Endothelial cell of umbilical vein (primary cell): Measurements from ENCODE around the gene FNBP1L. TPM values are rescaled to one million over a fixed set of nuclear protein-coding genes. Genes with fewer than 3 reads are reported as not detected.

Experiments
- BruUV-seq: library from RNA; stranded (reverse); fragments of 400-500 nt; replicated peaks from 2 replicates; lab custom pipeline; 2021; lab: Mats Ljungman, UMichigan
- CTCF ChIA-PET: fragments of 300-600, 350-600 bp; sonication (Branson Sonifier 250); formaldehyde crosslinking; loops from one replicate; lab custom pipeline; 2021; ENCODE audit warnings: antibody characterized with exemption, inconsistent platforms; lab: Charles Lee
- POLR2A ChIA-PET: fragments of 300-600, 350-600 bp; sonication (Branson Sonifier 250); formaldehyde crosslinking; loops from one replicate; lab custom pipeline; 2021; ENCODE audit warnings: antibody characterized with exemption, inconsistent platforms; lab: Charles Lee
- DNase-seq: peaks from one replicate; pipeline ENCODE4 v3.0.0-alpha.2; 2011; ENCODE audit warnings: low read depth, low spot score
- FAIRE-seq: peaks from 2 replicates; lab custom pipeline; 2011; peaks lifted over from hg19 to GRCh38; lab: Jason Lieb, UNC
- H2AFZ ChIP-seq: 2 replicates; pipeline ENCODE4 v1.6.0; 2012; ENCODE audit warnings: low read depth, low read length, control low read depth, inconsistent platforms
- H3K27ac ChIP-seq: 2 replicates; pipeline ENCODE4 v1.5.1; 2011; ENCODE audit warnings: low read depth, mild to moderate bottlenecking, control low read depth, low read length, moderate library complexity; ENCODE audit not compliant: insufficient read depth
- H3K27me3 ChIP-seq, 2 experiments: 2 replicates each; pipeline versions ENCODE4 v1.6.0 to v1.6.1; 2011; ENCODE audit warnings: low read length in 2 of 2, mixed read lengths in 1 of 2; ENCODE audit not compliant: control insufficient read depth in 2 of 2, insufficient read depth in 2 of 2
- H3K36me3 ChIP-seq, 2 experiments: 2 replicates in 1 of 2; 3 replicates in 1 of 2; pipeline ENCODE4 v1.5.1; 2011; ENCODE audit warnings: low read length in 2 of 2, mild to moderate bottlenecking in 1 of 2, moderate library complexity in 1 of 2; ENCODE audit not compliant: control insufficient read depth in 2 of 2, insufficient read depth in 2 of 2; ENCODE audit errors: extremely low read depth in 1 of 2
- H3K4me1 ChIP-seq: 3 replicates; pipeline ENCODE4 v1.5.1; 2011; ENCODE audit warnings: mild to moderate bottlenecking, low read length; ENCODE audit not compliant: control insufficient read depth, insufficient read depth; ENCODE audit errors: extremely low read depth
- H3K4me2 ChIP-seq: 2 replicates; pipeline ENCODE4 v1.6.1; 2011; ENCODE audit warnings: low read length, control low read depth, mixed read lengths; ENCODE audit not compliant: insufficient read depth
- H3K4me3 ChIP-seq, 3 experiments: fragments of 200-600 bp in 1 of 3; sonication (generic), shearing (Covaris generic) in 1 of 3; replicated peaks in 1 of 3; 2 replicates each; pipeline ENCODE4 v1.5.1; 2011 to 2016; ENCODE audit warnings: control low read depth in 3 of 3, low read length in 3 of 3, mild to moderate bottlenecking in 2 of 3, inconsistent platforms in 1 of 3, low read depth in 1 of 3, moderate library complexity in 1 of 3; ENCODE audit not compliant: insufficient read depth in 1 of 3
- H3K79me2 ChIP-seq: 2 replicates; pipeline ENCODE4 v1.6.0; 2012; ENCODE audit warnings: low read length, inconsistent platforms; ENCODE audit not compliant: control insufficient read depth, insufficient read depth
- H3K9ac ChIP-seq: replicated peaks from 2 replicates; pipeline ENCODE3; 2011; ENCODE audit warnings: low read length, control low read depth; ENCODE audit not compliant: insufficient read depth; ENCODE audit errors: extremely low read depth
- H3K9me1 ChIP-seq: replicated peaks from 3 replicates; pipeline ENCODE4 v1.6.0; 2011; ENCODE audit warnings: mild to moderate bottlenecking, low read length; ENCODE audit not compliant: control insufficient read depth, insufficient read depth; ENCODE audit errors: extremely low read depth
- H3K9me3 ChIP-seq: replicated peaks from 2 replicates; pipeline ENCODE4 v1.5.1; 2012; ENCODE audit warnings: low read length, inconsistent platforms; ENCODE audit not compliant: control insufficient read depth, insufficient read depth
- H4K20me1 ChIP-seq: replicated peaks from 2 replicates; pipeline ENCODE3; 2011; ENCODE audit warnings: mild to moderate bottlenecking, low read length; ENCODE audit not compliant: control insufficient read depth, insufficient read depth; ENCODE audit errors: extremely low read depth
- JUN ChIP-seq: IDR thresholded peaks from 2 replicates; pipeline ENCODE4 v1.6.1; 2011; ENCODE audit warnings: borderline replicate concordance, low read depth; ENCODE audit not compliant: insufficient read length, insufficient read depth
- POLR2AphosphoS5 ChIP-seq: IDR thresholded peaks from 2 replicates; pipeline ENCODE4 v1.6.1; 2012; ENCODE audit warnings: low read depth, mild to moderate bottlenecking, control low read depth, low read length, moderate library complexity; ENCODE audit not compliant: insufficient read depth
- dilution Hi-C: fragments of 300-500 bp; cut with MboI; formaldehyde crosslinking; loops from one replicate; pipeline ENCODE4 v1.15.0; 2019; ENCODE audit warnings: low sequenced_read_pairs; ENCODE audit not compliant: extremely low pct_ligation_motif_present
- intact Hi-C: fragments of 100-400 bp; cut with micrococcal nuclease; formaldehyde crosslinking; loops from one replicate; pipeline ENCODE4 v1.10.0; 2022
- polyA plus RNA-seq, 4 experiments: library from polyadenylated mRNA; depleted of rRNA in 3 of 4; stranded (reverse) in 3 of 4; unstranded in 1 of 4; fragments of >200 nt; gene quantifications; 2 replicates each; pipeline versions ENCODE4 v1.2.1 to v1.2.3, GENCODE V29; 2011 to 2012; ENCODE audit warnings: missing spikeins in 1 of 4
- total RNA-seq: library from RNA; stranded (reverse); gene quantifications from 2 replicates; pipeline ENCODE4 v1.2.3, GENCODE V29; 2021
- TF ChIP-seq, protein P1 (sequence below): IDR thresholded peaks from 2 replicates; pipeline ENCODE4 v1.6.1; 2011; ENCODE audit not compliant: insufficient read depth, insufficient read length
- TF ChIP-seq, protein P2 (sequence below), 2 donors: IDR thresholded peaks; 1 replicate in 1 of 2; 2 replicates in 1 of 2; pipeline ENCODE4 v1.5.1; 2011; ENCODE audit warnings: low read length in 2 of 2, mild to moderate bottlenecking in 2 of 2, moderate library complexity in 2 of 2, control low read depth in 1 of 2, inconsistent platforms in 1 of 2, low read depth in 1 of 2; ENCODE audit not compliant: insufficient read depth in 1 of 2; ENCODE audit errors: extremely low read depth in 1 of 2

The FNBP1L gene
- total and polyA plus RNA-seq, 2 donors (not counting 3 experiments of a cell fraction or from before 2014, with no cell fraction given): 28.1 to 56.4 TPM

DNA sequence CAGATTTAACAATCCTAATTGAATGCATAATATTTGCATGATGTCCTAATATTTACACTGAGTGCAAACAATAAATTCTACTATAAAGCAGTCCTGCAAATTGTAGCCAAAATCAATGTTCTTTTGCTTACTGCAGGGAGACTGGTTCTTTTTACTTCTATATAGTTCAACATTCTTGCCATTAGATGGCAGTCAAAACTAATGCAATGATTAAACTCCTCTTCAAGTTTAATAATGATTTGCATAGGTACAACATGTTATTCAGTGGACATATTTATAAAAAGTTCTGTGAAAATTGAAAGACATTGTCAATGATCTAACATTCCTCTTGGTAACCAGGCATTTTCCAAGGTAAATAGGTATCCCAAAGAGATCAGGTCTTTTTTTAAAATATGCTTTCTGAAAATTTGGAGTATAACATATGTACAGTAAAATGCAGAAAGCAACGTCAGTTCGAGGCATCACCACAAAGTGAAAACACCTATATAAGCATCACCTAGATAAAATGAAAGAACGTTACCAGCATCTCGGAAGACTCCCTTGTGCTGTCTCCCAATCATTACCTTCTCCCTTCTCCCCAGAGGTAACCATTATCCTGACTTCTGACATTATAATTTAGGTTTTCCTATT, 9.8 kb upstream of the FNBP1L start:
- Histone ChIP-seq H3K4me1 (no peaks in the 10 kb centered on the region), H4K20me1 (no peaks in the 10 kb centered on the region), H3K9me3 (no peaks in the 10 kb centered on the region), H3K27ac (no peak overlapping the region), H2AFZ (no peak overlapping the region), H3K4me3 (no peak overlapping the region), H3K9ac (no peak overlapping the region), H3K9me1 (no peaks in the 10 kb centered on the region), H3K27me3 (peaks cover 0 to 12% of the 10 kb centered on the region in 2 experiments), H3K79me2 (no peaks in the 10 kb centered on the region), H3K36me3 (no peaks in the 10 kb centered on the region), H3K4me2 (no peak overlapping the region)
- FAIRE-seq (peak; percentile 59), DNase-seq (peak; percentile 69)
- TF ChIP-seq, protein P1, sequence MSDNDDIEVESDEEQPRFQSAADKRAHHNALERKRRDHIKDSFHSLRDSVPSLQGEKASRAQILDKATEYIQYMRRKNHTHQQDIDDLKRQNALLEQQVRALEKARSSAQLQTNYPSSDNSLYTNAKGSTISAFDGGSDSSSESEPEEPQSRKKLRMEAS: no peak
- TF ChIP-seq POLR2AphosphoS5 (no peak), JUN (no peak)
- TF ChIP-seq, protein P2, sequence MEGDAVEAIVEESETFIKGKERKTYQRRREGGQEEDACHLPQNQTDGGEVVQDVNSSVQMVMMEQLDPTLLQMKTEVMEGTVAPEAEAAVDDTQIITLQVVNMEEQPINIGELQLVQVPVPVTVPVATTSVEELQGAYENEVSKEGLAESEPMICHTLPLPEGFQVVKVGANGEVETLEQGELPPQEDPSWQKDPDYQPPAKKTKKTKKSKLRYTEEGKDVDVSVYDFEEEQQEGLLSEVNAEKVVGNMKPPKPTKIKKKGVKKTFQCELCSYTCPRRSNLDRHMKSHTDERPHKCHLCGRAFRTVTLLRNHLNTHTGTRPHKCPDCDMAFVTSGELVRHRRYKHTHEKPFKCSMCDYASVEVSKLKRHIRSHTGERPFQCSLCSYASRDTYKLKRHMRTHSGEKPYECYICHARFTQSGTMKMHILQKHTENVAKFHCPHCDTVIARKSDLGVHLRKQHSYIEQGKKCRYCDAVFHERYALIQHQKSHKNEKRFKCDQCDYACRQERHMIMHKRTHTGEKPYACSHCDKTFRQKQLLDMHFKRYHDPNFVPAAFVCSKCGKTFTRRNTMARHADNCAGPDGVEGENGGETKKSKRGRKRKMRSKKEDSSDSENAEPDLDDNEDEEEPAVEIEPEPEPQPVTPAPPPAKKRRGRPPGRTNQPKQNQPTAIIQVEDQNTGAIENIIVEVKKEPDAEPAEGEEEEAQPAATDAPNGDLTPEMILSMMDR (IDR thresholded peaks at IDR 0.05; ENCODE audit: extremely low read depth in 1 of 2, insufficient read depth in 1 of 2, low read depth in 1 of 2, low read length in 2 of 2): peak; percentile 26 to 29
- BruUV-seq: no TSS peak
- ChIA-PET CTCF (interaction anchor here (0.6 to 8.8 kb wide), 19 partner anchors 8 to 431 kb away, joined by 3 to 93 read pairs (median 4); no protein-coding TSS in a partner anchor), POLR2A (no interaction called here)
- dilution Hi-C loops (no loop called here), intact Hi-C loops (loop anchor here (1.0 to 5.0 kb wide), 7 partner anchors 133 to 412 kb away; no protein-coding TSS in a partner anchor)
